NOMO-1 (cell line): Measurements from ENCODE around the gene SLC46A1.

ENCODE experiments used
- DNase-seq, 2 experiments: peaks; one replicate each; lab custom pipeline; 2025; ENCODE audit not compliant: unreplicated experiment in 2 of 2; lab: John Stamatoyannopoulos, UW

SLC46A1 gene

GRCh38 chr17:28363776-28364650, 42.0 kb downstream of the SLC46A1 start:
- DNase-seq = no peak

- DNase-seq = no peak
Observed at GRCh38 chr17:28363186-28363585, 42.8 kb downstream of the SLC46A1 start.

- DNase-seq = no peak
Observed at GRCh38 chr17:28357901-28358197, 48.2 kb downstream of the SLC46A1 start.

GRCh38 chr17:28357061-28357900, 48.7 kb downstream of the SLC46A1 start, which contains the start of gene POLDIP2:
TSS of gene POLDIP2 (minus strand) at chr17:28357527. CDS start at chr17:28357448, 79 bp downstream.
- DNase-seq = peak; percentile 91 to 99

GRCh38 chr17:28350271-28350670, 55.7 kb downstream of the SLC46A1 start:
- no peak for DNase-seq

- no peak for DNase-seq
Observed at GRCh38 chr17:28348979-28349378, 57.0 kb downstream of the SLC46A1 start.

GRCh38 chr17:28347261-28347891, 58.6 kb downstream of the SLC46A1 start:
- DNase-seq = no peak

- DNase-seq = no peak
Observed at GRCh38 chr17:28346746-28347246, 59.2 kb downstream of the SLC46A1 start.

- DNase-seq = no peak
Observed at GRCh38 chr17:28346199-28346580, 59.8 kb downstream of the SLC46A1 start.

GRCh38 chr17:28345419-28346198, 60.4 kb downstream of the SLC46A1 start:
- DNase-seq = no peak
